Vagina (tissue), 2 donors: ENCODE measurements around the gene ETFBKMT. TPM values are rescaled to one million over a fixed set of nuclear protein-coding genes. Genes with fewer than 3 reads are reported as not detected.
"Not testable (repeated sequence)": the region's sequence is repeated elsewhere in the genome, so short reads cannot be mapped to it uniquely, and the experiment has no call there.

Experiments
- DNase-seq, 2 donors: peaks; one replicate each; pipeline ENCODE4 v3.0.0-alpha.2; 2017; ENCODE audit errors: extremely low spot score in 2 of 2
- H3K27ac ChIP-seq: fragments of 200-600 bp; sonication (generic); one replicate; pipeline ENCODE4 v1.5.1; 2019
- H3K27me3 ChIP-seq: fragments of 200-600 bp; sonication (generic); one replicate; pipeline ENCODE4 v1.5.1; 2019
- H3K36me3 ChIP-seq, 2 donors: fragments of 200-600 bp; sonication (generic); one replicate each; pipeline ENCODE4 v1.5.1; 2017 to 2019
- H3K4me1 ChIP-seq: fragments of 200-600 bp; sonication (generic); one replicate; pipeline ENCODE4 v1.5.1; 2019
- H3K4me3 ChIP-seq, 2 donors: fragments of 200-600 bp; sonication (generic); 1 replicate in 1 of 2; 2 replicates in 1 of 2; pipeline ENCODE4 v1.5.1; 2016 to 2019
- H3K9me3 ChIP-seq: fragments of 200-600 bp; sonication (generic); one replicate; pipeline ENCODE4 v1.5.1; 2019
- CTCF ChIP-seq, 3 experiments: fragments of 450-650 bp in 2 of 3; fragments of 200-600 bp in 1 of 3; sonication (generic) in 1 of 3; IDR thresholded peaks; one replicate each; pipeline ENCODE4 v1.5.1; 2017 to 2019; ENCODE audit warnings: antibody characterized with exemption in 3 of 3, mild to moderate bottlenecking in 2 of 3, moderate library complexity in 2 of 3
- POLR2A ChIP-seq, 2 donors: fragments of 450-650 bp; IDR thresholded peaks; one replicate each; pipeline ENCODE4 v1.6.1; 2017; ENCODE audit warnings: antibody characterized with exemption in 2 of 2, mild to moderate bottlenecking in 2 of 2, moderate library complexity in 2 of 2
- POLR2AphosphoS5 ChIP-seq, 2 donors: sonication (generic); formaldehyde crosslinking; IDR thresholded peaks; one replicate each; pipeline ENCODE4 v1.9.0; 2017; ENCODE audit warnings: antibody characterized with exemption in 2 of 2, mild to moderate bottlenecking in 2 of 2, low read depth in 1 of 2; ENCODE audit not compliant: insufficient read depth in 1 of 2
- intact Hi-C: fragments of 100-400 bp; cut with DNase I; formaldehyde crosslinking; loops from one replicate; pipeline ENCODE4 v1.15.1; 2023
- total RNA-seq: library from RNA; depleted of rRNA; stranded (reverse); fragments of >200 nt; gene quantifications from one replicate; pipeline ENCODE4 v1.2.3, GENCODE V29; 2016

ETFBKMT gene
- total RNA-seq, 1 donor from 2014 or later = 0.98 TPM

GRCh38 chr12:31664038-31664437, 4.5 kb downstream of the ETFBKMT start:
- TF ChIP-seq CTCF (IDR thresholded peaks at IDR 0.05) (no peak), POLR2AphosphoS5 (IDR thresholded peaks at IDR 0.05; ENCODE audit: insufficient read depth in 1 of 2, low read depth in 1 of 2) (no peak), POLR2A (IDR thresholded peaks at IDR 0.05) (no peak)
- DNase-seq = no peak
- H3K27ac ChIP-seq = no peak overlapping the region
- H3K9me3 ChIP-seq = no peaks in the 10 kb centered on the region
- no peaks in the 10 kb centered on the region for H3K36me3 ChIP-seq
- H3K27me3 ChIP-seq = no peaks in the 10 kb centered on the region
- intact Hi-C loops = no loop called here
- H3K4me3 ChIP-seq = no peak overlapping the region
- peaks cover 8% of the 10 kb centered on the region for H3K4me1 ChIP-seq

GRCh38 chr12:31669020-31669419, 9.5 kb downstream of the ETFBKMT start:
- H3K27ac ChIP-seq = no peak overlapping the region
- no peaks in the 10 kb centered on the region for H3K36me3 ChIP-seq
- no peaks in the 10 kb centered on the region for H3K4me1 ChIP-seq
- TF ChIP-seq POLR2AphosphoS5 (IDR thresholded peaks at IDR 0.05; ENCODE audit: insufficient read depth in 1 of 2, low read depth in 1 of 2) (no peak), POLR2A (IDR thresholded peaks at IDR 0.05) (no peak), CTCF (IDR thresholded peaks at IDR 0.05) (no peak)
- no peak overlapping the region for H3K4me3 ChIP-seq
- intact Hi-C loops = no loop called here
- no peak for DNase-seq
- no peaks in the 10 kb centered on the region for H3K27me3 ChIP-seq
- no peaks in the 10 kb centered on the region for H3K9me3 ChIP-seq

GRCh38 chr12:31669582-31669981, 10.1 kb downstream of the ETFBKMT start:
- H3K27me3 ChIP-seq, H3K4me3 ChIP-seq, DNase-seq, H3K27ac ChIP-seq, intact Hi-C loops, H3K36me3 ChIP-seq, H3K9me3 ChIP-seq, H3K4me1 ChIP-seq: not testable (repeated sequence)

- Histone ChIP-seq H3K4me1 (no peaks in the 10 kb centered on the region), H3K4me3 (no peak overlapping the region), H3K36me3 (no peaks in the 10 kb centered on the region), H3K9me3 (no peaks in the 10 kb centered on the region), H3K27ac (no peak overlapping the region), H3K27me3 (no peaks in the 10 kb centered on the region)
- TF ChIP-seq CTCF (IDR thresholded peaks at IDR 0.05) = no peak
- TF ChIP-seq POLR2AphosphoS5 (IDR thresholded peaks at IDR 0.05; ENCODE audit: insufficient read depth in 1 of 2, low read depth in 1 of 2) = no peak
- no peak for TF ChIP-seq POLR2A (IDR thresholded peaks at IDR 0.05)
- intact Hi-C loops = no loop called here
- DNase-seq = no peak
These were observed 13.0 kb downstream of the ETFBKMT start for GRCh38 chr12:31672521-31672920.

GRCh38 chr12:31682136-31682962, 22.9 kb downstream of the ETFBKMT start:
- intact Hi-C loops = loop anchor here (10.0 kb wide), 1 partner anchor 622 kb away; no protein-coding TSS in a partner anchor
- no peaks in the 10 kb centered on the region for H3K27me3 ChIP-seq
- H3K36me3 ChIP-seq = peaks cover 0 to 36% of the 10 kb centered on the region in 2 donors
- no peak overlapping the region for H3K4me3 ChIP-seq
- TF ChIP-seq POLR2AphosphoS5 (IDR thresholded peaks at IDR 0.05; ENCODE audit: insufficient read depth in 1 of 2, low read depth in 1 of 2) = no peak
- peak in 2 of 3 experiments; percentile 46 to 53 for TF ChIP-seq CTCF (IDR thresholded peaks at IDR 0.05)
- peaks cover 15% of the 10 kb centered on the region for H3K9me3 ChIP-seq
- H3K27ac ChIP-seq = no peak overlapping the region
- no peaks in the 10 kb centered on the region for H3K4me1 ChIP-seq
- DNase-seq = no peak
